WI38 (cell line): ENCODE data around the gene CST11.
"Not testable (repeated sequence)": the region's sequence is repeated elsewhere in the genome, so short reads cannot be mapped to it uniquely, and the experiment has no call there.

ENCODE experiments used
- H3K4me3 ChIP-seq: 2 replicates; pipeline ENCODE4 v1.5.1; 2011; ENCODE audit warnings: low read depth, mild to moderate bottlenecking, control low read depth, low read length
- TF ChIP-seq, protein P1 (sequence below): IDR thresholded peaks from 2 replicates; pipeline ENCODE4 v1.5.1; 2012; ENCODE audit warnings: low read depth, mild to moderate bottlenecking, control low read depth, low read length

Gene CST11

DNA sequence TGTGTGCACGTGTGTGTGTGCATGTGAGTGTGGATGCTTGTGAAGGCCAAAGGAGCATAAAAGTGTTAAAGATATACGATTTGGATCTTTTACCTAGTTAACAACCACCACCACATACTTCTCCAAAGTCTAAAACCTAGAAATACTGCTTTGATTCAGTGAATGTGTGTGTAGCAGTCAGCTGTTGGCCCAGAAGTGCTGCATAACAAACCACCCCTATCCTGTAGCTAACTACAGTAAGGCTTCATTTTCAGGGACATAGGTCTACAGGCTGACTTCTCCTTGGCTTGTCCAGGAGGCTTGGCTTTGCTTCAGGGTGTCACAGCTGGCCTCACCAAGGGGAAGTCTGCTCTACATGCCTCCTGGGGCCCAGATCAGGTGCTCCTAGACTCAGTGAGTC lies 35.8 kb upstream of the CST11 start:
- TF ChIP-seq, protein P1, sequence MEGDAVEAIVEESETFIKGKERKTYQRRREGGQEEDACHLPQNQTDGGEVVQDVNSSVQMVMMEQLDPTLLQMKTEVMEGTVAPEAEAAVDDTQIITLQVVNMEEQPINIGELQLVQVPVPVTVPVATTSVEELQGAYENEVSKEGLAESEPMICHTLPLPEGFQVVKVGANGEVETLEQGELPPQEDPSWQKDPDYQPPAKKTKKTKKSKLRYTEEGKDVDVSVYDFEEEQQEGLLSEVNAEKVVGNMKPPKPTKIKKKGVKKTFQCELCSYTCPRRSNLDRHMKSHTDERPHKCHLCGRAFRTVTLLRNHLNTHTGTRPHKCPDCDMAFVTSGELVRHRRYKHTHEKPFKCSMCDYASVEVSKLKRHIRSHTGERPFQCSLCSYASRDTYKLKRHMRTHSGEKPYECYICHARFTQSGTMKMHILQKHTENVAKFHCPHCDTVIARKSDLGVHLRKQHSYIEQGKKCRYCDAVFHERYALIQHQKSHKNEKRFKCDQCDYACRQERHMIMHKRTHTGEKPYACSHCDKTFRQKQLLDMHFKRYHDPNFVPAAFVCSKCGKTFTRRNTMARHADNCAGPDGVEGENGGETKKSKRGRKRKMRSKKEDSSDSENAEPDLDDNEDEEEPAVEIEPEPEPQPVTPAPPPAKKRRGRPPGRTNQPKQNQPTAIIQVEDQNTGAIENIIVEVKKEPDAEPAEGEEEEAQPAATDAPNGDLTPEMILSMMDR = no peak
- no peak overlapping the region for H3K4me3 ChIP-seq

DNA sequence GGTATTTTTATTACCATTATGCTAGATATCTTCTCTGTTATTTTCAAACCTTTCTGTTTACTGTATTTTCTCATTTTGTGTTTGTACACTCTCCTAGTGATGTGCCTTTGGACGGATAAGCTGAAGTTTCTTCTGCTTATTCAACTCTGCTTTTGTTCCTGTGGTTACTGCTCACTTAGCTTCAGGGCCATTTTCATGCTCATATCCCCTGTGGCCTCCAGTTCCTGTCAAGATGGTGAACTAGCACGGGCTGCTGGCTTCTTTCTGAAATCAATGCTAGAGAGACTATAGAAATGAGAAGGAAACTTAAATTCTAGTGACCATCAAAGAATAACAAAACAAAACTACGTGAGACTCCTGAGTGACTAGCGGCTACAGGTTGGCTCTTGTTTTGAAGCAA lies 31.4 kb upstream of the CST11 start:
- TF ChIP-seq, protein P1 = no peak
- no peak overlapping the region for H3K4me3 ChIP-seq

- TF ChIP-seq, protein P1 = no peak
Measured at GRCh38 chr20:23482138-23482537, 29.5 kb upstream of the CST11 start.

DNA sequence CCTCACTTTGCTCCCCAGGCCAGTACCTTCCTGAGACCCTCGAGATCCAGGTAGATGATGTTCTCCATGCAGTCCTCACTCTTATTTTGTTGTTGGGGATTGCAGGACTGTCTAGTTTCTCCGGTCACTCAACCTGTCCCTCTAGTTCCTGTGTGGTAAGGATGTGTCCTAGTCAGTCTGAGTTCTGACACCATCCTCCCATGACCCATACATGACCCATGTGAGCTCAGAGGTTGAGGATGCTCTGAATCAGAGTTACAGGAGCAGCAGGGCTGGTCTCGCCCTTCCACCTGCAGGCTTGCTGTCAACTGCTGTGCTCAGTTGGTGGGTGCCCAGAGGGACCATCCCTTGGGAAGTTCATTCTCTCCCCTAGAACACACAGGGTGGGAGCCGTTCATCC lies 26.4 kb upstream of the CST11 start:
- no peak overlapping the region for H3K4me3 ChIP-seq
- TF ChIP-seq, protein P1 = no peak

More at GRCh38 chr20:23482138-23482537, 29.5 kb upstream of the CST11 start:
- H3K4me3 ChIP-seq = no peak overlapping the region

- no peak overlapping the region for H3K4me3 ChIP-seq
- TF ChIP-seq, protein P1 = no peak
Measured at GRCh38 chr20:23477223-23477622, 24.5 kb upstream of the CST11 start.

- no peak overlapping the region for H3K4me3 ChIP-seq
- TF ChIP-seq, protein P1 = no peak
Measured at GRCh38 chr20:23476015-23476754, 23.5 kb upstream of the CST11 start.

GRCh38 chr20:23475395-23475794 lies 22.7 kb upstream of the CST11 start:
- H3K4me3 ChIP-seq = no peak overlapping the region
- TF ChIP-seq, protein P1 = no peak

GRCh38 chr20:23473293-23473692 lies 20.6 kb upstream of the CST11 start:
- H3K4me3 ChIP-seq = not testable (repeated sequence)

DNA sequence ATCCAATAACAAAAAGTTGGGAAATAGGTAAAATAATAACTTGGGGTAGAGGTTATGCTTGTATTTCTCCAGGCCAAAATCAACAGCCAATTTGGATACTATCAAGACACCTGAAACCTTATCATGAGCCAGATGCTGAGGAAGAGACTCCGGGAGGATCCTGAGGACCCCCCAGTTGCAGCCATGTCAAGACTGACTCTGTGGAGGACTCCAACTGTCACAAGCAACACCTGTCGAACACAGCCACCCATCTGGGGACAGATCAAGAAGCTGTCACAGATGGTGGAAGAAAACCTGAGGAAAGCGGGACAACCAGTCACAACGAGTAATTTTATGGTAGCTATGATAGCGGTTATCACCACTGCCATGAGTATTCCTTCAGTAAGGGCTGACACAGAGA lies 19.6 kb upstream of the CST11 start:
- not testable (repeated sequence) for H3K4me3 ChIP-seq

DNA sequence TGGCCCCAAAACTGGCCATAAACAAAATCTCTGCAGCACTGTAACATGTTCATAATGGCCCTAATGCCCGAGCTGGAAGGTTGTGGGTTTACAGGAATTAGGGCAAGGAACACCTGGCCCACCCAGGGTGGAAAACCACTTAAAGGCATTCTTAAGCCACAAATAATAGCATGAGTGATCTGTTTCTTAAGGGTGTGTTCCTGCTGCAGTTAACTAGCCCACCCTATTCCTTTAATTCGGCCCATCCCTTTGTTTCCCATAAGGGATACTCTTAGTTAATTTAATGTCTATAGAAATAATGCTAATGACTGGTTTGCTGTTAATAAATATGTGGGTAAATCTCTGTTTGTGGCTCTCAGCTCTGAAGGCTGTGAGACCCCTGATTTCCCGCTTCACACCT lies 14.3 kb upstream of the CST11 start:
- not testable (repeated sequence) for H3K4me3 ChIP-seq
